PC-9 (cell line): ENCODE data around the gene FAM168A.

Experiments used
- CTCF ChIP-seq: fragments of 200-600 bp; sonication (generic); conservative IDR thresholded peaks from 2 replicates; pipeline ENCODE4 v1.6.1; 2017; ENCODE audit warnings: mixed run types, antibody characterized with exemption, mild to moderate bottlenecking, moderate library complexity
- EZH2 ChIP-seq: fragments of 200-600 bp; sonication (generic); IDR thresholded peaks from 2 replicates; pipeline ENCODE4 v1.8.0; 2017; ENCODE audit warnings: antibody characterized with exemption, low read depth

- no peak for TF ChIP-seq CTCF
- TF ChIP-seq EZH2: no peak
These were observed 191.8 kb downstream of the FAM168A start for GRCh38 chr11:73406131-73406530.
